HUDEP-2 (cell line): Measurements from ENCODE around the gene SIDT1.
"Not testable (repeated sequence)": the region's sequence is repeated elsewhere in the genome, so short reads cannot be mapped to it uniquely, and the experiment has no call there.

Experiments
- DNase-seq, 76 experiments: peaks; one replicate each; lab custom pipeline; 2025; ENCODE audit not compliant: unreplicated experiment in 76 of 76; lab: John Stamatoyannopoulos, UW

Gene SIDT1

GRCh38 chr3:113629584-113630421, 97.4 kb downstream of the SIDT1 start:
- DNase-seq = no peak

GRCh38 chr3:113630956-113631542, 98.7 kb downstream of the SIDT1 start:
- DNase-seq = no peak

GRCh38 chr3:113631573-113631972, 99.2 kb downstream of the SIDT1 start:
- DNase-seq = no peak

- DNase-seq = no peak
These were observed 102.6 kb downstream of the SIDT1 start for GRCh38 chr3:113634782-113635474.

GRCh38 chr3:113636034-113636433, 103.7 kb downstream of the SIDT1 start:
- DNase-seq = not testable (repeated sequence)

GRCh38 chr3:113637756-113638155, 105.4 kb downstream of the SIDT1 start:
- DNase-seq = no peak

- DNase-seq = no peak
These were observed 106.6 kb downstream of the SIDT1 start for GRCh38 chr3:113638910-113639309.

- no peak for DNase-seq
These were observed 111.2 kb downstream of the SIDT1 start for GRCh38 chr3:113643583-113643982.

GRCh38 chr3:113648524-113648923, 116.2 kb downstream of the SIDT1 start:
- no peak for DNase-seq

GRCh38 chr3:113649174-113649845, 117.0 kb downstream of the SIDT1 start:
- DNase-seq = no peak

- no peak for DNase-seq
These were observed 122.0 kb downstream of the SIDT1 start for GRCh38 chr3:113654310-113654709.

- no peak for DNase-seq
These were observed 122.5 kb downstream of the SIDT1 start for GRCh38 chr3:113654851-113655250.

GRCh38 chr3:113658107-113658506, 125.8 kb downstream of the SIDT1 start:
- no peak for DNase-seq

- no peak for DNase-seq
These were observed 126.8 kb downstream of the SIDT1 start for GRCh38 chr3:113659101-113659541.

GRCh38 chr3:113659996-113660395, 127.6 kb downstream of the SIDT1 start:
- no peak for DNase-seq

GRCh38 chr3:113660458-113660857, 128.1 kb downstream of the SIDT1 start:
- no peak for DNase-seq

GRCh38 chr3:113660896-113661295, 128.5 kb downstream of the SIDT1 start:
- no peak for DNase-seq

GRCh38 chr3:113662824-113663223, 130.5 kb downstream of the SIDT1 start:
- DNase-seq = no peak

- no peak for DNase-seq
These were observed 131.0 kb downstream of the SIDT1 start for GRCh38 chr3:113663324-113663750.

GRCh38 chr3:113663761-113664160, 131.4 kb downstream of the SIDT1 start:
- DNase-seq = no peak

- DNase-seq = no peak
These were observed 132.3 kb downstream of the SIDT1 start for GRCh38 chr3:113664523-113665094.
